GM12892 (cell line): Measurements from ENCODE around the gene C19orf85.

ENCODE experiments used
- POLR2A ChIP-seq: IDR thresholded peaks from 2 replicates; pipeline ENCODE4 v1.6.1; 2011; ENCODE audit warnings: low read depth, low read length, control low read depth
- TAF1 ChIP-seq: IDR thresholded peaks from 2 replicates; pipeline ENCODE4 v1.6.1; 2011; ENCODE audit warnings: low read depth, mild to moderate bottlenecking, control low read depth, low read length, borderline replicate concordance

DNA sequence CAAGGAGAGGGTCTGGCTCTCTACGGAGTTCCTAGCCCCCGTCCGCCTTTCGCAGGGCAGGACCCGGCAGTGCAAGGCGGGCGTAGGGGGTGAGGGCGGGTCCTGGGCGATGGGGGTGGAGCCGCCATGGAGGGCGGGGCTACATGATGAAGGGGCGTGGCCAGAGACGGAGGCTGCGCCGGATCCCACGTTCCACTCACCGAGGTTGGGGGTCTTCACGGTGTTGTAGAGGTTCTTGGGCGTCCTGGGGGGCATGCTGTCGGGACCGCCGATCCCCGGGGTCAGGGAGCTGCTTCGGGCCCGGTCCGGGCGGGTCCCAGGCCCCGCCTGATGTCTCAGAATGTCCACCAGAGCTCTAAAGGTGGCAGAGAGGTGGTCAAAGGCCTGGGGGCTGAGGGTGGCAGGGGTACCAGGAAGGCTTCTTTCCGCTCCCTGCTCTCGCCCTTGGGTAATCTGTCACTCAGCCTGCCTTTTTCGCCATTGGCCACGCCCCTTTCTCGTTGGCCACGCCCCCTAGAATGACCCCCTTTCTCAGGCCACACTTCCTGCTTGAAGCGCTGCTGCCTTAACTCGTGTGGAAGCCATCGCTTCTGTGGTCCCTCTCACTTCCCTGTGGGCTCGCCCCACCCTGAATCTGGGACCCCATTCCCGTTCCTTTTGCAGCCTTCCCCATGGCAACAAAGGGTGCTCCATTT, 24.0 kb downstream of the C19orf85 start:
- TF ChIP-seq TAF1, result no peak
- TF ChIP-seq POLR2A, result no peak
